ENCODE measurements around the gene POMT2. TPM values are rescaled to one million over a fixed set of nuclear protein-coding genes. Genes with fewer than 3 reads are reported as not detected.

POMT2 gene
- total and polyA plus RNA-seq, 7 experiments from 2014 or later: 0.39 to 15.3 (median 9.2) TPM; not detected in 1

DNA sequence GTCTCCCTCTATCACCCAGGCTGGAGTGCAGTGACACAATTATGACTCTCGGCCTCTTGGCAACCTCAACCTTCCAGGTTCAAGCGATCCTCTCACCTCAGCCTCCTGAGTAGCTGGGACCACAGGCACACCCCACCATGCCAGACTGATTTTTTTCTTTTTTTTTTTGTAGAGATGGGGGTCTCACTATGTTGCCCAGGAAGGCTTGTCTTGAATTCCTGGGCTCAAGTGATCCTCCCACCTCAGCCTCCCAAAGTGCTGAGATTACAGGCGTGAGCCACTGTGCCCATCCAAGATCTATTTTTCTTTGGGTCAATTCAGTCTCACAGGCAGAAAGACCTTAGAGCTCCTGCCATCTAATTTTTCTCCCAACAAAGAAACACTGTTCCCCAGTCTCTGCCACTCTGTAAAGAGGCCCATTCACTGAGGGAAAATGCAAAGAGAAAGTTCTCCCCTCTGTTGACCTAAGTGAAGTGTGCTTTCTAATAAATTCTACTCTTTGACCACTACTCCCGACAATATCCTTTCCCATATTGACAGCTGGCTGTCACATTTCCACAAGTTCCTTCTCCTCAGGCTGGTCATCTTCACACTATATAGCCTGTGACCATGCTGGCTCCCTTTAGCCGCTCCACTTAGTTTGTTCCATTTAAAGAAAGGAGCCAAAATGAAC, 32.9 kb upstream of the POMT2 start:
- Mint-ChIP-seq H3K27ac (peak overlapping the region in 2 of 9 donors; percentile 1 to 6), H3K9me3 (no peaks in the 10 kb centered on the region), H3K36me3 (peaks cover 4 to 23% (median 11%) of the 10 kb centered on the region in 5 donors), H3K4me1 (peaks cover 0 to 5% (median 0%) of the 10 kb centered on the region in 7 donors), H3K4me3 (no peak overlapping the region), H3K27me3 (no peaks in the 10 kb centered on the region)
- intact Hi-C loops (cut with micrococcal nuclease): no loop called here
- ATAC-seq: no peak
- ChIA-PET CTCF (interaction anchor here (0.7 kb wide), 1 partner anchor 259 kb away, joined by 4 read pairs; no protein-coding TSS in a partner anchor), POLR2A (no interaction called here)
- Histone ChIP-seq H3K9me3 (ENCODE audit: control insufficient read depth in 2 of 3, low read length in 3 of 3) (no peaks in the 10 kb centered on the region), H3K4me1 (ENCODE audit: control insufficient read depth in 2 of 2, insufficient read depth in 2 of 2, low read length in 2 of 2) (no peaks in the 10 kb centered on the region), H3K27me3 (ENCODE audit: control insufficient read depth in 2 of 2, insufficient read depth in 2 of 2, low read length in 2 of 2) (no peaks in the 10 kb centered on the region), H3K27ac (ENCODE audit: low read depth, low read length) (no peak overlapping the region), H3K4me3 (ENCODE audit: low read length) (no peak overlapping the region), H3K36me3 (ENCODE audit: control insufficient read depth in 2 of 3, insufficient read depth in 3 of 3, low read length in 3 of 3) (peaks cover 0 to 8% (median 0%) of the 10 kb centered on the region in 3 experiments)
- DNase-seq: no peak

DNA sequence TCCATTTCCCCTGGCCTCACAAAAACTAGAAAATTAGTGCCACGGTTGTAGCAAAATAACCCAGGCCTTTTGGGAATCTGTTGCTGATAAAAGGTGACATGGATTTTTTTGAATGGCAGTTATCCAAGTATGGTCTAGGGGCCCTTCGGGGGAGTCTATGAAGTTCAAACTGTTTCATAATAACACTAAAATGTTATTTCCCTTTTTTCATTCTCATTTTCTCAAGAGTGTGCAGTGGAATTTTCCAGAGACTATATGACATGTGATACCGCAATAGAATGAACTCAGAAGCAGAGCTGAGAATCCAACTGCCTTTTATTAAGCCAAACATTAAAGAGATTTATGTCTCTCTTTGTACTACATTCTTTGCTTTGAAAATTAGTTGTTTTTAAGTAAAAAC, 27.1 kb upstream of the POMT2 start:
- POLR2A ChIA-PET: no interaction called here
- DNase-seq: no peak
- Mint-ChIP-seq H3K9me3 (no peaks in the 10 kb centered on the region), H3K4me3 (no peak overlapping the region), H3K4me1 (peaks cover 0 to 3% (median 0%) of the 10 kb centered on the region in 7 donors), H3K27me3 (no peaks in the 10 kb centered on the region), H3K27ac (no peak overlapping the region), H3K36me3 (peaks cover 11 to 41% (median 17%) of the 10 kb centered on the region in 5 donors)
- Histone ChIP-seq H3K27me3 (ENCODE audit: control insufficient read depth in 2 of 2, insufficient read depth in 2 of 2, low read length in 2 of 2) (no peaks in the 10 kb centered on the region), H3K36me3 (ENCODE audit: control insufficient read depth in 2 of 3, insufficient read depth in 3 of 3, low read length in 3 of 3) (peaks cover 0 to 23% (median 5%) of the 10 kb centered on the region in 3 experiments), H3K27ac (ENCODE audit: low read depth, low read length) (no peak overlapping the region), H3K4me1 (ENCODE audit: control insufficient read depth in 2 of 2, insufficient read depth in 2 of 2, low read length in 2 of 2) (no peaks in the 10 kb centered on the region), H3K4me3 (ENCODE audit: low read length) (no peak overlapping the region), H3K9me3 (ENCODE audit: control insufficient read depth in 2 of 3, low read length in 3 of 3) (no peaks in the 10 kb centered on the region)
- intact Hi-C loops (cut with micrococcal nuclease): no loop called here
- peak; percentile 46 for ATAC-seq
- CTCF ChIA-PET: no interaction called here

DNA sequence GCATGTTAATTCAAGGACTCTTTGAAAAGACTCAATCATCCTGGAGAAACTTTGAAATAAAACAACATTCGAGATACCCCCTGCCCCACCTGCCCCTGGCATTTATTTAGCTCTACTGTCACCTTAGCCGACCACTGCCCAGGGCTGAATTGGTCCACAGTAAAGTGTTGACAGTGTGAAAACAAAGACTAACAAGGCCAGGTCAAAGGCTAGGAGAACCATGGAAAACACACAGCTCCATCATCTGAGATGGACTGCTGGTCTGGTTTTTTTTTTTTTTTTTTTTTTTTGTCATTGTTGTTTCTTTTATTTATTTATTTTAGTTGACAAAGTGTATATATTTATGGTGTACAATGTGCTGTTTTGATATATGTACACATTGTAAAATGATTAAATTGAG, 25.8 kb upstream of the POMT2 start:
- POLR2A ChIA-PET: interaction anchor here (0.9 kb wide), 1 partner anchor 1673 kb away, joined by 4 read pairs; no protein-coding TSS in a partner anchor
- Mint-ChIP-seq H3K4me3 (no peak overlapping the region), H3K36me3 (peaks cover 14 to 54% (median 21%) of the 10 kb centered on the region in 5 donors)

GRCh38 chr14:77344377-77344996, 23.8 kb upstream of the POMT2 start:
- Mint-ChIP-seq H3K9me3 (no peaks in the 10 kb centered on the region), H3K27ac (peak overlapping the region in 1 of 9 donors; percentile 52), H3K27me3 (no peaks in the 10 kb centered on the region), H3K36me3 (peaks cover 13 to 64% (median 21%) of the 10 kb centered on the region in 5 donors), H3K4me1 (peaks cover 0 to 3% (median 0%) of the 10 kb centered on the region in 7 donors), H3K4me3 (no peak overlapping the region)
- no peak for ATAC-seq
- no peak overlapping the region for H3K27ac ChIP-seq (ENCODE audit: low read depth, low read length)
- no peak overlapping the region for H3K4me3 ChIP-seq (ENCODE audit: low read length)
- H3K9me3 ChIP-seq (ENCODE audit: control insufficient read depth in 2 of 3, low read length in 3 of 3): no peaks in the 10 kb centered on the region
- H3K36me3 ChIP-seq (ENCODE audit: control insufficient read depth in 2 of 3, insufficient read depth in 3 of 3, low read length in 3 of 3): peaks cover 0 to 44% (median 5%) of the 10 kb centered on the region in 3 experiments
- no peak for DNase-seq
- POLR2A ChIA-PET: no interaction called here
- intact Hi-C loops (cut with micrococcal nuclease): no loop called here
- CTCF ChIA-PET: interaction anchor here (0.5 kb wide), 1 partner anchor 1552 kb away, joined by 6 read pairs; no protein-coding TSS in a partner anchor
- H3K27me3 ChIP-seq (ENCODE audit: control insufficient read depth in 2 of 2, insufficient read depth in 2 of 2, low read length in 2 of 2): no peaks in the 10 kb centered on the region
- no peaks in the 10 kb centered on the region for H3K4me1 ChIP-seq (ENCODE audit: control insufficient read depth in 2 of 2, insufficient read depth in 2 of 2, low read length in 2 of 2)

More for the DNA sequence above, 25.8 kb upstream of the POMT2 start:
- H3K4me3 ChIP-seq (ENCODE audit: low read length): no peak overlapping the region
- DNase-seq (no peak), ATAC-seq (no peak)
- intact Hi-C loops (cut with micrococcal nuclease): no loop called here
- Mint-ChIP-seq H3K9me3 (no peaks in the 10 kb centered on the region), H3K27ac (no peak overlapping the region), H3K27me3 (no peaks in the 10 kb centered on the region), H3K4me1 (peaks cover 0 to 3% (median 0%) of the 10 kb centered on the region in 7 donors)
- H3K9me3 ChIP-seq (ENCODE audit: control insufficient read depth in 2 of 3, low read length in 3 of 3): no peaks in the 10 kb centered on the region
- no peaks in the 10 kb centered on the region for H3K4me1 ChIP-seq (ENCODE audit: control insufficient read depth in 2 of 2, insufficient read depth in 2 of 2, low read length in 2 of 2)
- CTCF ChIA-PET: no interaction called here
- peaks cover 0 to 35% (median 5%) of the 10 kb centered on the region in 3 experiments for H3K36me3 ChIP-seq (ENCODE audit: control insufficient read depth in 2 of 3, insufficient read depth in 3 of 3, low read length in 3 of 3)
- no peak overlapping the region for H3K27ac ChIP-seq (ENCODE audit: low read depth, low read length)
- no peaks in the 10 kb centered on the region for H3K27me3 ChIP-seq (ENCODE audit: control insufficient read depth in 2 of 2, insufficient read depth in 2 of 2, low read length in 2 of 2)

GRCh38 chr14:77343662-77344061, 23.0 kb upstream of the POMT2 start:
- intact Hi-C loops (cut with micrococcal nuclease): no loop called here
- H3K27ac ChIP-seq (ENCODE audit: low read depth, low read length): no peak overlapping the region
- H3K36me3 Mint-ChIP-seq: peaks cover 12 to 61% (median 19%) of the 10 kb centered on the region in 5 donors
- H3K4me3 Mint-ChIP-seq: no peak overlapping the region
- no peaks in the 10 kb centered on the region for H3K9me3 ChIP-seq (ENCODE audit: control insufficient read depth in 2 of 3, low read length in 3 of 3)
- H3K27me3 Mint-ChIP-seq: no peaks in the 10 kb centered on the region
- ChIA-PET POLR2A (no interaction called here), CTCF (interaction anchor here (0.5 kb wide), 1 partner anchor 1551 kb away, joined by 6 read pairs; no protein-coding TSS in a partner anchor)
- no peak for DNase-seq
- H3K9me3 Mint-ChIP-seq: no peaks in the 10 kb centered on the region
- no peaks in the 10 kb centered on the region for H3K4me1 ChIP-seq (ENCODE audit: control insufficient read depth in 2 of 2, insufficient read depth in 2 of 2, low read length in 2 of 2)
- peak overlapping the region in 1 of 9 donors; percentile 8 for H3K27ac Mint-ChIP-seq
- H3K36me3 ChIP-seq (ENCODE audit: control insufficient read depth in 2 of 3, insufficient read depth in 3 of 3, low read length in 3 of 3): peaks cover 0 to 44% (median 5%) of the 10 kb centered on the region in 3 experiments
- H3K27me3 ChIP-seq (ENCODE audit: control insufficient read depth in 2 of 2, insufficient read depth in 2 of 2, low read length in 2 of 2): no peaks in the 10 kb centered on the region
- ATAC-seq: no peak
- H3K4me3 ChIP-seq (ENCODE audit: low read length): no peak overlapping the region
- peaks cover 0 to 7% (median 0%) of the 10 kb centered on the region in 7 donors for H3K4me1 Mint-ChIP-seq

- Histone ChIP-seq H3K36me3 (ENCODE audit: control insufficient read depth in 2 of 3, insufficient read depth in 3 of 3, low read length in 3 of 3) (peaks cover 0 to 44% (median 5%) of the 10 kb centered on the region in 3 experiments), H3K4me3 (ENCODE audit: low read length) (no peak overlapping the region), H3K27ac (ENCODE audit: low read depth, low read length) (no peak overlapping the region), H3K27me3 (ENCODE audit: control insufficient read depth in 2 of 2, insufficient read depth in 2 of 2, low read length in 2 of 2) (no peaks in the 10 kb centered on the region), H3K4me1 (ENCODE audit: control insufficient read depth in 2 of 2, insufficient read depth in 2 of 2, low read length in 2 of 2) (no peaks in the 10 kb centered on the region), H3K9me3 (ENCODE audit: control insufficient read depth in 2 of 3, low read length in 3 of 3) (no peaks in the 10 kb centered on the region)
- ChIA-PET CTCF (no interaction called here), POLR2A (no interaction called here)
- peak overlapping the region in 1 of 9 donors; percentile 8 for H3K27ac Mint-ChIP-seq
- ATAC-seq (no peak), DNase-seq (no peak)
- no peaks in the 10 kb centered on the region for H3K27me3 Mint-ChIP-seq
- H3K4me3 Mint-ChIP-seq: no peak overlapping the region
- H3K9me3 Mint-ChIP-seq: no peaks in the 10 kb centered on the region
- peaks cover 0 to 14% (median 0%) of the 10 kb centered on the region in 7 donors for H3K4me1 Mint-ChIP-seq
- peaks cover 12 to 61% (median 19%) of the 10 kb centered on the region in 5 donors for H3K36me3 Mint-ChIP-seq
- intact Hi-C loops (cut with micrococcal nuclease): no loop called here
Observed at GRCh38 chr14:77342726-77343397, 22.2 kb upstream of the POMT2 start.

Data from naive thymus-derived CD4-positive, alpha-beta T cell (primary cell).